ENCODE measurements around the gene RPS15A.

The RPS15A gene

GRCh38 chr16:18803569-18804462 lies 13.7 kb upstream of the RPS15A start:
- Mint-ChIP-seq H3K4me1 (peaks cover 57% of the 10 kb centered on the region), H3K4me3 (peak overlapping the region; percentile 64), H3K27ac (peak overlapping the region; percentile 90), H3K36me3 (ENCODE audit: low read depth) (peaks cover 46% of the 10 kb centered on the region), H3K27me3 (peaks cover 2% of the 10 kb centered on the region), H3K9me3 (no peaks in the 10 kb centered on the region)
- no peak for ATAC-seq
- no peak for DNase-seq

DNA sequence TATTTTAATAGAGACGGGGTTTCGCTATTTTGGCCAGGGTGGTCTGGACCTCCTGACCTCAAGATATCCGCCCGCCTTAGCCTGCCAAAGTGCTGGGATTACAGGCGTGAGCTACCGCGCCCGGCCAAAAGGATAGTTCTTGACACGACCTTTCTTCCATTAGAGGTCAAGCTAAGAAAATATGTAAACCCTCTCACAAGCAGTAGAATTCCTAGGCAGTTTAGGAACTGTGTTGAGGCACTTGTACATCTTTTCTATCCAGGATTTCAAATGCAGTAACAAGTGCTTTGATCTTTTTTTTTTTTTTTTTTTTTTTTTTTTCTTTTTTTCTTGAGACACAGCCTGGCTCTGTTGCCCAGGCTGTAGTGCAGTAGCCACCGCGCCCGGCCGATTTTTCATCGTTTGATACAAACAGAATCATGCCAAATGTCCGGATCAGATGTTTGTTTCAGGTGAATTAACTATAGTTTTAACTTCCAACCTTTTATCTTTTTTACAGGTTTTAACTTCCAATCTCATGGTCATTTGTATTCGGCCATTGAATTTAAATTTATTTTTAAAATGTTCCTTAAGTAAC lies 12.7 kb upstream of the RPS15A start:
- peaks cover 40% of the 10 kb centered on the region for H3K36me3 Mint-ChIP-seq (ENCODE audit: low read depth)
- H3K9me3 Mint-ChIP-seq = no peaks in the 10 kb centered on the region
- peaks cover 2% of the 10 kb centered on the region for H3K27me3 Mint-ChIP-seq
- DNase-seq = no peak
- peak overlapping the region; percentile 90 for H3K27ac Mint-ChIP-seq
- H3K4me1 Mint-ChIP-seq = peaks cover 64% of the 10 kb centered on the region
- peak overlapping the region; percentile 88 for H3K4me3 Mint-ChIP-seq
- ATAC-seq = no peak

DNA sequence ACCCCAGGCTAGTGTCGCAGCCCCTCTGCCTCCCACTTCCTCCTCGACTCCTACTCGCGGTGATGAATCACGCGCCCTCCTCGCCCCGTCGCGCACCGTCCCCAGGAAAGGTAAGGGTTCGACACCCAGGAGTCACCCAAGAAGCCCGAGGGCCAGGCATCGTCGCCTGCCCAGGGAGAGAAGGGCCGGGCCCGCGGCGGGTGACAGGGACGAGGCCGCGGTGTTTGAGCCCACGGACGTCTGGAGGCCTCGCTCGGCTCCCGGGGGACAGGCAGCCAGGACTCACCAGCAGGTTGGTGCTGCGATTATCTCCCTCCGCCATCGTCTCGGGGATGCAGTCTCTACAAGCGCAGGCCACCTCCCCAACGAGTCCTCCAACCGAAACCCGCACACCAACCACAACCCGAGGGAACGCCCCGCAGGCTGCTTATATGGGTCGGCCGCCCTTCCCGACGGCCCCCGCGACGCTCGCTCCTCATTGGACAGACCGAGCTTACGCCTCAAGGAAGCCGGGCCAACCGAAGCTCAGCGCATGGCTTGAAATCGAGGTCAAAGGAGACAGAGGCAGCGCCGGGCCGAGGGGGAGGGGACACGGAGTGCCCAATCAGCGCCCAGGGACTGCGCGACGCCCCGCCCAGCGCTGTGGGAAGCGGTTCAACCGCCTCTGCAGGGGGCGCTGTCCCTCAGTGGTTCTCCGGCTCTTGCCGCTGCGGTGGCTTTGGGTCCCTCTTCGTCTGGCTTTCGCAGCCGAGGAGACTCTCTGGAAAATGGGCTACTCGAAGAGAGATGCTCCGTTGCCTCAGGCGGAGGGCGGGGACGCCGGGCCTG lies 11.2 kb upstream of the RPS15A start, which contains the start of gene ARL6IP1:
Gene ARL6IP1, minus strand, starts transcription at position 405 of the 828 bp plus-strand sequence. Its CDS starts 83 bp downstream, at position 322.
- ATAC-seq = peak; percentile 96
- H3K36me3 Mint-ChIP-seq (ENCODE audit: low read depth) = peaks cover 39% of the 10 kb centered on the region

DNA sequence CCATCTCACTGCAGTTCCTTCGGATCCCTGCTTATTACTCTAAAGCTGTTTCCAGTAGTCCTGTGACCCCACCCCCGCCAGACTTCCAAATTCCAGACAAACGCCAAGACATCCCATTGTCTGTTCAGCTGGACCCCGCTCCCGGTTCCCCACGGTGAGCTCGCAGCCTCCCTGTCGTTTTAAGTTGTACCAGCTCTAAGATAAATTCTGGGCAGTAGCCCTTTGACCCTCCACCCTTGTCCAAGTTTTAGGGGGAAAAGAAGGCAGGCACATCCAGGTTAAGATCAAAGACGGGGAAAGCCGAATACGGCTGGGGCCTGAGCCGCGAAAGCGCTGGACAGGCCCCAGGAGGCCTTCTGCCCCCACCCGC lies 10.6 kb upstream of the RPS15A start:
- H3K36me3 Mint-ChIP-seq (ENCODE audit: low read depth) = peaks cover 42% of the 10 kb centered on the region
- H3K4me3 Mint-ChIP-seq = peak overlapping the region; percentile 88
- H3K27ac Mint-ChIP-seq = peak overlapping the region; percentile 96
- H3K27me3 Mint-ChIP-seq = peaks cover 2% of the 10 kb centered on the region
- no peaks in the 10 kb centered on the region for H3K9me3 Mint-ChIP-seq
- no peak for ATAC-seq
- H3K4me1 Mint-ChIP-seq = peaks cover 68% of the 10 kb centered on the region
- DNase-seq = no peak

More for the DNA sequence above, 11.2 kb upstream of the RPS15A start, which contains the start of gene ARL6IP1:
- Mint-ChIP-seq H3K27ac (peak within 1 kb of the TSS; percentile 96), H3K9me3 (no peaks in the 10 kb centered on the region), H3K27me3 (peaks cover 2% of the 10 kb centered on the region), H3K4me3 (peak within 1 kb of the TSS; percentile 88), H3K4me1 (peaks cover 68% of the 10 kb centered on the region)
- DNase-seq = peak; percentile 98

- Mint-ChIP-seq H3K9me3 (no peaks in the 10 kb centered on the region), H3K27ac (peak overlapping the region; percentile 96), H3K4me1 (peaks cover 64% of the 10 kb centered on the region), H3K4me3 (peak overlapping the region; percentile 88), H3K27me3 (peaks cover 2% of the 10 kb centered on the region), H3K36me3 (ENCODE audit: low read depth) (peaks cover 43% of the 10 kb centered on the region)
- DNase-seq (no peak), ATAC-seq (no peak)
Measured at GRCh38 chr16:18800293-18800692, 10.2 kb upstream of the RPS15A start.

GRCh38 chr16:18799500-18799899 lies 9.4 kb upstream of the RPS15A start:
- ATAC-seq = no peak
- peaks cover 2% of the 10 kb centered on the region for H3K27me3 Mint-ChIP-seq
- peak overlapping the region; percentile 96 for H3K27ac Mint-ChIP-seq
- H3K4me3 Mint-ChIP-seq = peak overlapping the region; percentile 88
- peaks cover 46% of the 10 kb centered on the region for H3K36me3 Mint-ChIP-seq (ENCODE audit: low read depth)
- no peak for DNase-seq
- H3K9me3 Mint-ChIP-seq = no peaks in the 10 kb centered on the region
- peaks cover 56% of the 10 kb centered on the region for H3K4me1 Mint-ChIP-seq

- Mint-ChIP-seq H3K9me3 (no peaks in the 10 kb centered on the region), H3K4me3 (no peak overlapping the region), H3K4me1 (peaks cover 39% of the 10 kb centered on the region), H3K27ac (no peak overlapping the region), H3K36me3 (ENCODE audit: low read depth) (peaks cover 56% of the 10 kb centered on the region), H3K27me3 (peaks cover 2% of the 10 kb centered on the region)
- ATAC-seq (no peak), DNase-seq (no peak)
Measured at GRCh38 chr16:18797746-18798145, 7.6 kb upstream of the RPS15A start.

GRCh38 chr16:18796377-18796776 lies 6.2 kb upstream of the RPS15A start:
- Mint-ChIP-seq H3K4me1 (peaks cover 30% of the 10 kb centered on the region), H3K27ac (peak overlapping the region; percentile 29), H3K9me3 (no peaks in the 10 kb centered on the region), H3K4me3 (no peak overlapping the region), H3K36me3 (ENCODE audit: low read depth) (peaks cover 65% of the 10 kb centered on the region), H3K27me3 (peaks cover under 1% of the 10 kb centered on the region)
- no peak for ATAC-seq
- no peak for DNase-seq

DNA sequence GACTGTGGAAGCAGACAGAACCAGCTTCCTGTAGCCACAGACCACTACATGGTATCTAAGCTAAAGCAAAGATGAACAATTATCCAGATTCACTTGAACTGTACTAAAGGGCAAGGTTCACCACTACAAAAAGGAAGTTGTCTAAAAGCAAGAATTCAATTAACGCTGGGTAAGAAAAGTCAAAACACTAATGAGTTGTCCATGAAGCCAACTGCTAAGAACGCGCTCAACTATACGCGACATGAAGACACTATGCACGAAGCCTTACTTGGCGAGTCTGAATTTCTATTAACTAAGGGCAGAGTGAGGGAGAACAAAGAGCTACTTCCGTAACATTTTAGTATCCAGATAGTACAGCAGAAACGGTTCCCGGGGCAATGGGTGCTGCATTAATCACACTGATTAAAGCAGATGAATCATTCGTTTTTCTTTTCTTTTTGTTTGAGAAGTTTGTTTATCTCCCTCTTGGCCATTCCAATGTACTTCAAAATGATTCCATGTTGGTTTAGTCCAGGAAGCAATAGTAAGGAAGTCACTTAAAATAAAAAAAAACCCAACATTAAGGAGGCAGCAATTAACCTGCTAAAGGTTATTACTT lies 2.8 kb upstream of the RPS15A start:
- DNase-seq (no peak), ATAC-seq (no peak)
- H3K27me3 Mint-ChIP-seq = no peaks in the 10 kb centered on the region

GRCh38 chr16:18789515-18789849 lies 652 bp downstream of the RPS15A start:
- Mint-ChIP-seq H3K4me1 (peaks cover 52% of the 10 kb centered on the region), H3K36me3 (ENCODE audit: low read depth) (peaks cover 90% of the 10 kb centered on the region)

More for the DNA sequence above, 2.8 kb upstream of the RPS15A start:
- Mint-ChIP-seq H3K4me1 (peaks cover 23% of the 10 kb centered on the region), H3K27ac (no peak overlapping the region), H3K36me3 (ENCODE audit: low read depth) (peaks cover 77% of the 10 kb centered on the region), H3K9me3 (no peaks in the 10 kb centered on the region), H3K4me3 (no peak overlapping the region)

DNA sequence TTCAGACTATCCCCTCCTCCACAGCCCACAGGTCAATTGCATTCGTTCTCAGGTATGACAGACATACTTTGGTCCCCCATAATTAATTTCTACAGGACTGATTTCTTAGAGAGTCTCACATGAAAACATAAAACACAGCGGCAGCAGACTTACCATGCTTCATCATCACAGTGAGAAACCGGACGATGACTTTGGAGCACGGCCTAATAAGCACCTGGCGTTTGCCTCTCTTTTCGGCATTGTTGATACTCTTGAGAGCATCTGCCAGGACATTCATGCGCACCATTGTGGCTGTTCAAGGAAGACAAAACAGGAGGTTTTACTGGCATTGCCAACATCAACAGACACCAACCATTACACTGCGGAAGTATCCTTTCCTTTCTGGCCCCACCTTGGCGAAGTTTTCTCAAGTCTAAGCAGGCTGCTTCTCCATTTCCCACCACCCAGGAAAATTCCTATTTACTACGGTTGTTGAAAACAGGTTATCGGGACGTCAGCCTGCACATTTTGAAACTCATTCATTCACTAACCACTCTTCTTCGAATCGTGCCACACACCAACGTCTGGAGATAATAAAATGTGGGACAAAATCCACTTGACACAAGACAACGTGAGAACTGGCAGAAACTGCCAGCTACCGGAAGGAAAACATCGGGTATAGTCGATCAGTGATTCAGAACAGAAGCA lies 1.2 kb downstream of the RPS15A start:
- no peaks in the 10 kb centered on the region for H3K9me3 Mint-ChIP-seq
- H3K4me3 Mint-ChIP-seq = peak overlapping the region; percentile 99
- no peak for ATAC-seq
- no peaks in the 10 kb centered on the region for H3K27me3 Mint-ChIP-seq
- DNase-seq = no peak
- H3K36me3 Mint-ChIP-seq (ENCODE audit: low read depth) = peaks cover 88% of the 10 kb centered on the region
- H3K4me1 Mint-ChIP-seq = peaks cover 56% of the 10 kb centered on the region
- peak overlapping the region; percentile 99 for H3K27ac Mint-ChIP-seq

More at GRCh38 chr16:18789515-18789849, 652 bp downstream of the RPS15A start:
- no peak for ATAC-seq
- Mint-ChIP-seq H3K27me3 (no peaks in the 10 kb centered on the region), H3K4me3 (peak overlapping the region; percentile 99), H3K27ac (peak overlapping the region; percentile 99), H3K9me3 (no peaks in the 10 kb centered on the region)
- DNase-seq = no peak

- Mint-ChIP-seq H3K27ac (peak overlapping the region; percentile 99), H3K36me3 (ENCODE audit: low read depth) (peaks cover 73% of the 10 kb centered on the region)
- no peak for DNase-seq
Measured at GRCh38 chr16:18784917-18785623, 5.1 kb downstream of the RPS15A start.

More at GRCh38 chr16:18784917-18785623, 5.1 kb downstream of the RPS15A start:
- ATAC-seq = no peak
- no peaks in the 10 kb centered on the region for H3K27me3 Mint-ChIP-seq
- peaks cover 62% of the 10 kb centered on the region for H3K4me1 Mint-ChIP-seq
- no peaks in the 10 kb centered on the region for H3K9me3 Mint-ChIP-seq
- H3K4me3 Mint-ChIP-seq = peak overlapping the region; percentile 99

Measured in activated naive CD8-positive, alpha-beta T cell treated with anti-CD3 and anti-CD28 coated beads, Interleukin-2, amount 50 U/mL, for 24 hours (primary cell).